HEK293T (cell line): Measurements from ENCODE around the gene WNK1.

Experiments used
- CTCF ChIA-PET: fragments of 350-600 bp; formaldehyde crosslinking; extraction: SDS; loops from one replicate; lab custom pipeline; 2021; ENCODE audit warnings: antibody characterized with exemption, inconsistent platforms; lab: Yijun Ruan, JAX
- POLR2A ChIA-PET: fragments of 350-600 bp; formaldehyde crosslinking; extraction: SDS; loops from one replicate; lab custom pipeline; 2020; ENCODE audit warnings: antibody characterized with exemption, inconsistent platforms; lab: Yijun Ruan, JAX
- DNase-seq: peaks from one replicate; pipeline ENCODE4 v3.0.0; 2012; ENCODE audit warnings: mixed read lengths; ENCODE audit errors: extremely low spot score
- ARNT ChIP-seq: fragments of 450-650 bp; IDR thresholded peaks from 2 replicates; pipeline ENCODE4 v1.6.1; 2017; ENCODE audit warnings: mild to moderate bottlenecking
- BHLHE40 ChIP-seq: fragments of 450-650 bp; IDR thresholded peaks from 2 replicates; pipeline ENCODE4 v1.6.1; 2016; ENCODE audit warnings: mild to moderate bottlenecking, moderate library complexity, borderline replicate concordance
- CTBP1 ChIP-seq: fragments of 450-650 bp; IDR thresholded peaks from 2 replicates; pipeline ENCODE4 v1.6.1; 2016; ENCODE audit warnings: borderline replicate concordance
- ELF4 ChIP-seq: fragments of 450-650 bp; IDR thresholded peaks from 2 replicates; pipeline ENCODE4 v1.6.1; 2017; ENCODE audit warnings: antibody characterized with exemption
- FOXA1 ChIP-seq: fragments of 450-650 bp; IDR thresholded peaks from 2 replicates; pipeline ENCODE4 v1.6.1; 2016; ENCODE audit warnings: mild to moderate bottlenecking
- FOXK2 ChIP-seq: fragments of 450-650 bp; IDR thresholded peaks from 2 replicates; pipeline ENCODE4 v1.6.1; 2016; ENCODE audit warnings: mild to moderate bottlenecking
- FOXM1 ChIP-seq: fragments of 450-650 bp; IDR thresholded peaks from 2 replicates; pipeline ENCODE4 v1.6.1; 2017; ENCODE audit warnings: mild to moderate bottlenecking, borderline replicate concordance
- HDGF ChIP-seq: fragments of 450-650 bp; IDR thresholded peaks from 2 replicates; pipeline ENCODE4 v1.6.1; 2017; ENCODE audit warnings: antibody characterized with exemption, borderline replicate concordance
- L3MBTL2 ChIP-seq: fragments of 450-650 bp; conservative IDR thresholded peaks from 2 replicates; pipeline ENCODE4 v1.6.1; 2016; ENCODE audit warnings: mild to moderate bottlenecking
- LEF1 ChIP-seq: fragments of 450-650 bp; IDR thresholded peaks from 2 replicates; pipeline ENCODE4 v1.6.1; 2017; ENCODE audit warnings: mild to moderate bottlenecking, borderline replicate concordance
- NFRKB ChIP-seq: fragments of 450-650 bp; IDR thresholded peaks from 2 replicates; pipeline ENCODE4 v1.6.1; 2016; ENCODE audit warnings: mild to moderate bottlenecking, moderate library complexity
- PKNOX1 ChIP-seq: fragments of 450-650 bp; IDR thresholded peaks from 2 replicates; pipeline ENCODE4 v1.6.1; 2016
- SP1 ChIP-seq: fragments of 450-650 bp; IDR thresholded peaks from 2 replicates; pipeline ENCODE4 v1.6.1; 2017
- SUZ12 ChIP-seq: fragments of 450-650 bp; IDR thresholded peaks from 2 replicates; pipeline ENCODE4 v1.6.1; 2016; ENCODE audit warnings: mild to moderate bottlenecking
- TARDBP ChIP-seq: fragments of 450-650 bp; IDR thresholded peaks from 2 replicates; pipeline ENCODE4 v1.6.1; 2016
- ZNF384 ChIP-seq: fragments of 450-650 bp; IDR thresholded peaks from 2 replicates; pipeline ENCODE4 v1.6.1; 2016

The WNK1 gene

GRCh38 chr12:857611-858010 is 105.2 kb downstream of the WNK1 start:
- no peak for DNase-seq
- TF ChIP-seq PKNOX1, result no peak
- TF ChIP-seq ZNF384, result no peak
- no peak for TF ChIP-seq SUZ12
- no peak for TF ChIP-seq NFRKB
- no peak for TF ChIP-seq BHLHE40
- TF ChIP-seq CTBP1, result no peak
- no peak for TF ChIP-seq L3MBTL2
- TF ChIP-seq FOXK2, result no peak
- TF ChIP-seq FOXA1, result no peak
- TF ChIP-seq SP1, result no peak
- no peak for TF ChIP-seq TARDBP
- no peak for TF ChIP-seq ELF4
- TF ChIP-seq FOXM1, result no peak
- POLR2A ChIA-PET, result interaction anchor here (1.0 kb wide), 1 partner anchor 9 kb away, joined by 3 read pairs; no protein-coding TSS in a partner anchor
- CTCF ChIA-PET, result no interaction called here

GRCh38 chr12:862303-862911 is 110.0 kb downstream of the WNK1 start:
- no peak for DNase-seq
- POLR2A ChIA-PET, result no interaction called here
- no peak for TF ChIP-seq FOXA1
- no peak for TF ChIP-seq BHLHE40
- TF ChIP-seq SUZ12, result no peak
- TF ChIP-seq TARDBP, result no peak
- TF ChIP-seq NFRKB, result no peak
- TF ChIP-seq HDGF, result no peak
- TF ChIP-seq LEF1, result no peak
- TF ChIP-seq FOXK2, result no peak
- TF ChIP-seq ARNT, result no peak
- TF ChIP-seq ZNF384, result no peak
- no peak for TF ChIP-seq L3MBTL2
- no peak for TF ChIP-seq SP1
- TF ChIP-seq CTBP1, result no peak
- TF ChIP-seq ELF4, result no peak
- TF ChIP-seq FOXM1, result no peak
- CTCF ChIA-PET, result no interaction called here

GRCh38 chr12:863285-863684 is 110.9 kb downstream of the WNK1 start:
- ChIA-PET POLR2A (no interaction called here), CTCF (no interaction called here)
- TF ChIP-seq SUZ12, result no peak
- DNase-seq, result no peak

- POLR2A ChIA-PET, result no interaction called here
- DNase-seq, result no peak
- CTCF ChIA-PET, result no interaction called here
- TF ChIP-seq ELF4, result no peak
- no peak for TF ChIP-seq SP1
- no peak for TF ChIP-seq BHLHE40
- TF ChIP-seq FOXM1, result no peak
- TF ChIP-seq FOXK2, result no peak
- no peak for TF ChIP-seq PKNOX1
- no peak for TF ChIP-seq CTBP1
- TF ChIP-seq HDGF, result no peak
- no peak for TF ChIP-seq LEF1
Observed at GRCh38 chr12:865614-866013, 113.2 kb downstream of the WNK1 start.

GRCh38 chr12:867905-868304 is 115.5 kb downstream of the WNK1 start:
- TF ChIP-seq ELF4, result no peak
- TF ChIP-seq FOXA1, result no peak
- TF ChIP-seq FOXM1, result no peak

GRCh38 chr12:868722-869121 is 116.3 kb downstream of the WNK1 start:
- POLR2A ChIA-PET, result no interaction called here

More at GRCh38 chr12:867905-868304, 115.5 kb downstream of the WNK1 start:
- ChIA-PET CTCF (interaction anchor here (0.9 kb wide), 1 partner anchor 13 kb away, joined by 3 read pairs; no protein-coding TSS in a partner anchor), POLR2A (no interaction called here)
- no peak for DNase-seq

More at GRCh38 chr12:868722-869121, 116.3 kb downstream of the WNK1 start:
- peak; percentile 9 for DNase-seq
- TF ChIP-seq ARNT (no peak), LEF1 (no peak), ZNF384 (no peak), FOXA1 (no peak), FOXK2 (no peak), HDGF (no peak), ELF4 (no peak), SP1 (no peak), PKNOX1 (no peak), CTBP1 (no peak), BHLHE40 (no peak), L3MBTL2 (no peak), FOXM1 (no peak), SUZ12 (no peak), NFRKB (no peak), TARDBP (no peak)
- CTCF ChIA-PET, result interaction anchor here (0.5 kb wide), 1 partner anchor 24 kb away, joined by 3 read pairs; no protein-coding TSS in a partner anchor
